Tibial artery (tissue), 4 donors: ENCODE data around the gene TTC23L.
A peak's percentile ranks its signal among the peaks of the same experiment; 100 is the strongest.

Source experiments
- DNase-seq, 2 donors: peaks; one replicate each; pipeline ENCODE4 v3.0.0-alpha.2; 2019
- H3K27ac ChIP-seq, 2 donors: fragments of 200-600 bp; sonication (generic) in 1 of 2; 1 replicate in 1 of 2; 2 replicates in 1 of 2; pipeline ENCODE4 v1.5.1; 2018 to 2019; ENCODE audit warnings: mild to moderate bottlenecking in 1 of 2
- H3K27me3 ChIP-seq, 2 donors: fragments of 200-600 bp; sonication (generic) in 1 of 2; one replicate each; pipeline versions ENCODE4 v1.5.1 to v1.6.0; 2016 to 2019
- H3K36me3 ChIP-seq, 3 donors: fragments of 200-600 bp; sonication (generic) in 2 of 3; one replicate each; pipeline ENCODE4 v1.5.1; 2016 to 2019; ENCODE audit warnings: mild to moderate bottlenecking in 2 of 3
- H3K4me1 ChIP-seq, 4 donors: fragments of 200-600 bp; sonication (generic) in 2 of 4; 1 replicate in 3 of 4; 2 replicates in 1 of 4; pipeline ENCODE4 v1.5.1; 2016 to 2019
- H3K4me3 ChIP-seq, 2 donors: fragments of 200-600 bp; sonication (generic) in 1 of 2; 1 replicate in 1 of 2; 2 replicates in 1 of 2; pipeline ENCODE4 v1.5.1; 2018 to 2019; ENCODE audit warnings: mild to moderate bottlenecking in 2 of 2
- H3K9me3 ChIP-seq, 3 donors: fragments of 200-600 bp; sonication (generic) in 1 of 3; one replicate each; pipeline ENCODE4 v1.5.1; 2016 to 2019
- CTCF ChIP-seq, 2 experiments: fragments of 200-600 bp in 1 of 2; fragments of 450-650 bp in 1 of 2; IDR thresholded peaks; one replicate each; pipeline ENCODE4 v1.5.1; 2017 to 2019; ENCODE audit warnings: antibody characterized with exemption in 2 of 2, mild to moderate bottlenecking in 1 of 2, moderate library complexity in 1 of 2
- intact Hi-C: fragments of 100-400 bp; cut with DNase I; formaldehyde crosslinking; loops from one replicate; pipeline ENCODE4 v1.15.0; 2023; ENCODE audit warnings: low total_unique reads

TTC23L gene

DNA sequence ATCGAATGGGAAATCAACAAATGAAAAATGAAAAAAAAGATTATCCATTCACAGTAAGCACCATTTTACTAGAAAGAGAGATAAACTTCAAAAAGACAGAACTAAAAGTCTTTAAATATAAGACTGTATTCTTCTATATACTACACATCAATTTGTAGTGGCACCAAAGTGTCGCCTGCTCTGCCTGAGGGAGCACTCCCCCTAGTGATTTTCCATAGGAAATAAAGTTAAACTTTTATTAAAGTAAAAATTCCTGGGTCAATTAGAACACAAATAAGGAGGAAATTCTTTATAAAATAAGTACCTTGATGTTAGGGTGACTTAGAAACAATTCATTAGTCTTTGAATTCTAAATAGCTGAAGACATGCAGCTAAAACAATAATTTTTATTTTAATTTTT, 66.6 kb downstream of the TTC23L start:
- TF ChIP-seq CTCF (IDR thresholded peaks at IDR 0.05) = peak in 1 of 2 experiments; percentile 15
- no peak overlapping the region for H3K4me3 ChIP-seq
- H3K9me3 ChIP-seq = no peaks in the 10 kb centered on the region
- no peaks in the 10 kb centered on the region for H3K4me1 ChIP-seq
- no peaks in the 10 kb centered on the region for H3K27me3 ChIP-seq
- DNase-seq = no peak
- intact Hi-C loops = no loop called here
- no peak overlapping the region for H3K27ac ChIP-seq
- peaks cover 12 to 43% (median 22%) of the 10 kb centered on the region in 3 donors for H3K36me3 ChIP-seq

- no peaks in the 10 kb centered on the region for H3K27me3 ChIP-seq
- peaks cover 0 to 38% (median 27%) of the 10 kb centered on the region in 4 donors for H3K4me1 ChIP-seq
- peaks cover 18 to 43% (median 36%) of the 10 kb centered on the region in 3 donors for H3K36me3 ChIP-seq
- no peak for TF ChIP-seq CTCF (IDR thresholded peaks at IDR 0.05)
- H3K27ac ChIP-seq = no peak overlapping the region
- intact Hi-C loops = no loop called here
- no peaks in the 10 kb centered on the region for H3K9me3 ChIP-seq
- DNase-seq = no peak
- no peak overlapping the region for H3K4me3 ChIP-seq
These were observed 74.1 kb downstream of the TTC23L start for GRCh38 chr5:34913072-34913471.

DNA sequence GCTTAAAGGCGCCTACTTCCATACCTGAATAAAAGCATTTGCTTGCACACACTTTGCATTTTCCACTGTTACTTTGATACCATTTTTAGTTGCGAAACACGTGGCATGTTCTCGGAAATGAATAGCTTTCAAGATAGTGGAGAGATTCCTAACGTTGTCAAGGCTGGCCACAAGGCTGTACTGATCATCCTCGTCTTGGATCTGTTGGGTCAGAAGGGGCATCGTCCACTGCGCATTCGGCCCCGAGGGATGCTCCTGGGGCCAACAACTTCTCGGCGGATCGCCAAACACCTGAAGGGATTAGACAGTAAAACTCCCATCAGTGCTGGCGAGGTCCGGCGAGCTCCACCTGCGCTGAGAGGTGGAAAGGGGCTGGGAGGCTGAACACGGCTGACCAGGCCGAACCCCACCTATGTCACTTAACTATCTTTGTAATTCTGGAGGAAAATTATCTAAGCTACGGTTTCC, 75.7 kb downstream of the TTC23L start:
- Histone ChIP-seq H3K36me3 (peaks cover 18 to 35% (median 21%) of the 10 kb centered on the region in 3 donors), H3K4me1 (peaks cover 0 to 38% (median 28%) of the 10 kb centered on the region in 4 donors), H3K27me3 (no peaks in the 10 kb centered on the region), H3K4me3 (peak overlapping the region; percentile 88 to 96), H3K27ac (peak overlapping the region; percentile 86), H3K9me3 (no peaks in the 10 kb centered on the region)
- DNase-seq = peak in 1 of 2 donors; percentile 31
- TF ChIP-seq CTCF (IDR thresholded peaks at IDR 0.05) = no peak
- intact Hi-C loops = no loop called here

- TF ChIP-seq CTCF (IDR thresholded peaks at IDR 0.05) = no peak
These were observed 76.3 kb downstream of the TTC23L start, which contains the start of the genes BRIX1 and RAD1 for GRCh38 chr5:34915139-34915855. BRIX1 (plus strand) TSS chr5:34915711; CDS start chr5:34915739, 28 bp downstream. RAD1 (minus strand) TSS chr5:34915504; CDS start chr5:34914892, 612 bp downstream.

GRCh38 chr5:34915856-34916192, 76.9 kb downstream of the TTC23L start:
- H3K4me1 ChIP-seq = peaks cover 0 to 38% (median 28%) of the 10 kb centered on the region in 4 donors
- peaks cover 23 to 30% (median 25%) of the 10 kb centered on the region in 3 donors for H3K36me3 ChIP-seq
- no peaks in the 10 kb centered on the region for H3K27me3 ChIP-seq
- intact Hi-C loops = no loop called here
- no peak for DNase-seq
- TF ChIP-seq CTCF (IDR thresholded peaks at IDR 0.05) = no peak
- no peaks in the 10 kb centered on the region for H3K9me3 ChIP-seq
- H3K4me3 ChIP-seq = peak overlapping the region; percentile 88 to 96
- peak overlapping the region; percentile 86 for H3K27ac ChIP-seq

More at GRCh38 chr5:34915139-34915855, 76.3 kb downstream of the TTC23L start, which contains the start of the genes BRIX1 and RAD1:
- H3K9me3 ChIP-seq = no peaks in the 10 kb centered on the region
- H3K36me3 ChIP-seq = peaks cover 24 to 30% (median 25%) of the 10 kb centered on the region in 3 donors
- peak; percentile 97 to 98 for DNase-seq
- intact Hi-C loops = no loop called here
- H3K4me3 ChIP-seq = peak within 1 kb of the TSS; percentile 88 to 96
- H3K4me1 ChIP-seq = peaks cover 0 to 38% (median 28%) of the 10 kb centered on the region in 4 donors
- peak within 1 kb of the TSS; percentile 86 for H3K27ac ChIP-seq
- H3K27me3 ChIP-seq = no peaks in the 10 kb centered on the region
